ENCODE data around the gene RNASE2. TPM values are rescaled to one million over a fixed set of nuclear protein-coding genes. Genes with fewer than 3 reads are reported as not detected.
A peak's percentile ranks its signal among the peaks of the same experiment; 100 is the strongest.

RNASE2 gene
- total RNA-seq, 1 experiment from 2014 or later, result not detected

DNA sequence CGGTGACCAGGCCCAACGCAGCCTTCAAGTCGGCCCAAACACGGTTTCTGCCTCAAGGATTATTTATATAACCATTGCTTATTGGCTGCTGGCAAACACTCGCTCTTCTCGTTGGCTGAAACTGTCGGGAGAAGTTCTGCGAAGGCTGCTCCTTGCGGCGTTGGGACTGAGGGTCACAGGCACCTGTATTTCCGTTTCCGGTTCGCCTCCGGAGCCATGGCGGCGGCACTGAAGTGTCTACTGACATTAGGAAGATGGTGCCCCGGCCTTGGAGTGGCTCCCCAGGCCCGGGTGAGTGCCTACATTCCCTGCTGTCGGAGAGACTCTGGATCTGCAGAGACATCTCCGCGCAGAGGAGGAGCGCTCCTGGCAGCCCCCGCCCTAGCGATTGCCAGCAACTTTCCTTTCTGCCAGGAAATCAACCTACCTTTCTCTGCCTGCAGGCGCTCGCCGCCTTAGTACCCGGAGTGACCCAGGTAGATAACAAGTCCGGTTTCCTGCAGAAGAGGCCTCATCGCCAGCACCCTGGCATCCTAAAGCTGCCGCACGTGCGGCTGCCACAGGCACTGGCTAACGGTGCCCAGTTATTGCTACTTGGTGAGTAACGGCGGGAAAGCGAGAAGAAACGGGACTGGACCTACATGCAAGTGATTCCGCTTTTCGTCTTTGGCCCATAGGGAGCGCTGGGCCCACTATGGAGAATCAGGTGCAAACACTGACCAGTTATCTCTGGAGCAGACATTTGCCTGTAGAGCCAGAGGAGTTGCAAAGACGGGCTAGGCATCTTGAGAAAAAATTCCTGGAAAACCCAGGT is 34.7 kb downstream of the RNASE2 start, which contains the start of gene METTL17:
Gene METTL17 (plus strand): TSS at position 194 of the 814 bp plus-strand sequence. CDS start 23 bp downstream, at position 217.
- peak within 1 kb of the TSS; percentile 33 for H3K27ac Mint-ChIP-seq (ENCODE audit: unreplicated experiment)
- Histone ChIP-seq H3K27me3 (replicated peaks; ENCODE audit: control insufficient read depth, insufficient read depth, low read length) (no peaks in the 10 kb centered on the region), H3K4me1 (peaks cover 19% of the 10 kb centered on the region), H3K4me3 (ENCODE audit: low read depth, low read length) (peak within 1 kb of the TSS; percentile 65), H3K36me3 (ENCODE audit: control insufficient read depth, insufficient read depth, low read length) (peaks cover 3% of the 10 kb centered on the region), H3K9me3 (no peaks in the 10 kb centered on the region)
- H3K4me1 Mint-ChIP-seq (ENCODE audit: low read depth, unreplicated experiment), result peaks cover 6% of the 10 kb centered on the region
- intact Hi-C loops (cut with micrococcal nuclease; ENCODE audit: unreplicated experiment), result loop anchor here (1.0 kb wide), 3 partner anchors 13 to 50 kb away; no protein-coding TSS in a partner anchor
- TF ChIP-seq, protein P1, sequence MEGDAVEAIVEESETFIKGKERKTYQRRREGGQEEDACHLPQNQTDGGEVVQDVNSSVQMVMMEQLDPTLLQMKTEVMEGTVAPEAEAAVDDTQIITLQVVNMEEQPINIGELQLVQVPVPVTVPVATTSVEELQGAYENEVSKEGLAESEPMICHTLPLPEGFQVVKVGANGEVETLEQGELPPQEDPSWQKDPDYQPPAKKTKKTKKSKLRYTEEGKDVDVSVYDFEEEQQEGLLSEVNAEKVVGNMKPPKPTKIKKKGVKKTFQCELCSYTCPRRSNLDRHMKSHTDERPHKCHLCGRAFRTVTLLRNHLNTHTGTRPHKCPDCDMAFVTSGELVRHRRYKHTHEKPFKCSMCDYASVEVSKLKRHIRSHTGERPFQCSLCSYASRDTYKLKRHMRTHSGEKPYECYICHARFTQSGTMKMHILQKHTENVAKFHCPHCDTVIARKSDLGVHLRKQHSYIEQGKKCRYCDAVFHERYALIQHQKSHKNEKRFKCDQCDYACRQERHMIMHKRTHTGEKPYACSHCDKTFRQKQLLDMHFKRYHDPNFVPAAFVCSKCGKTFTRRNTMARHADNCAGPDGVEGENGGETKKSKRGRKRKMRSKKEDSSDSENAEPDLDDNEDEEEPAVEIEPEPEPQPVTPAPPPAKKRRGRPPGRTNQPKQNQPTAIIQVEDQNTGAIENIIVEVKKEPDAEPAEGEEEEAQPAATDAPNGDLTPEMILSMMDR (IDR thresholded peaks at IDR 0.05; ENCODE audit: insufficient read depth in 1 of 2, low read depth in 1 of 2, low read length in 1 of 2, severe bottlenecking in 1 of 2, unreplicated experiment in 1 of 2), result peak in 1 of 2 experiments; percentile 52
- H3K36me3 Mint-ChIP-seq (ENCODE audit: insufficient read depth, unreplicated experiment), result peaks cover 41% of the 10 kb centered on the region
- ChIA-PET POLR2A (no interaction called here), CTCF (no interaction called here)
- DNase-seq, result peak; percentile 91 to 95
- BruUV-seq (replicated peaks), result TSS peak; percentile 60
- no peaks in the 10 kb centered on the region for H3K9me3 Mint-ChIP-seq (ENCODE audit: unreplicated experiment)
- H3K4me3 Mint-ChIP-seq (ENCODE audit: unreplicated experiment), result peak within 1 kb of the TSS; percentile 71
- no peaks in the 10 kb centered on the region for H3K27me3 Mint-ChIP-seq (ENCODE audit: insufficient read depth, unreplicated experiment)

- no peaks in the 10 kb centered on the region for H3K9me3 ChIP-seq
- H3K27me3 ChIP-seq (replicated peaks; ENCODE audit: control insufficient read depth, insufficient read depth, low read length), result no peaks in the 10 kb centered on the region
- peaks cover 3% of the 10 kb centered on the region for H3K36me3 ChIP-seq (ENCODE audit: control insufficient read depth, insufficient read depth, low read length)
- H3K4me1 Mint-ChIP-seq (ENCODE audit: low read depth, unreplicated experiment), result peaks cover 9% of the 10 kb centered on the region
- TF ChIP-seq, protein P1 (IDR thresholded peaks at IDR 0.05; ENCODE audit: insufficient read depth in 1 of 2, low read depth in 1 of 2, low read length in 1 of 2, severe bottlenecking in 1 of 2, unreplicated experiment in 1 of 2), result no peak
- no peak for DNase-seq
- ChIA-PET CTCF (interaction anchor here (1.1 to 3.1 kb wide), 4 partner anchors 18 to 139 kb away, joined by 3 to 22 read pairs (median 10); no protein-coding TSS in a partner anchor), POLR2A (no interaction called here)
- intact Hi-C loops (cut with micrococcal nuclease; ENCODE audit: unreplicated experiment), result no loop called here
- no peaks in the 10 kb centered on the region for H3K27me3 Mint-ChIP-seq (ENCODE audit: insufficient read depth, unreplicated experiment)
- peaks cover 46% of the 10 kb centered on the region for H3K36me3 Mint-ChIP-seq (ENCODE audit: insufficient read depth, unreplicated experiment)
- BruUV-seq (replicated peaks), result TSS peak; percentile 3
- H3K9me3 Mint-ChIP-seq (ENCODE audit: unreplicated experiment), result no peaks in the 10 kb centered on the region
- no peak overlapping the region for H3K27ac Mint-ChIP-seq (ENCODE audit: unreplicated experiment)
- H3K4me3 ChIP-seq (ENCODE audit: low read depth, low read length), result no peak overlapping the region
- H3K4me1 ChIP-seq, result peaks cover 17% of the 10 kb centered on the region; the same call in 1 of the 2 replicates
- H3K4me3 Mint-ChIP-seq (ENCODE audit: unreplicated experiment), result no peak overlapping the region
These were observed 41.2 kb downstream of the RNASE2 start for GRCh38 chr14:20996521-20996920.

GRCh38 chr14:20997115-20997514 is 41.8 kb downstream of the RNASE2 start:
- DNase-seq, result no peak
- intact Hi-C loops (cut with micrococcal nuclease; ENCODE audit: unreplicated experiment), result no loop called here
- TF ChIP-seq, protein P1 (IDR thresholded peaks at IDR 0.05; ENCODE audit: insufficient read depth in 1 of 2, low read depth in 1 of 2, low read length in 1 of 2, severe bottlenecking in 1 of 2, unreplicated experiment in 1 of 2), result no peak
- CTCF ChIA-PET, result interaction anchor here (0.5 to 3.1 kb wide), 6 partner anchors 18 to 580 kb away, joined by 3 to 22 read pairs (median 6); no protein-coding TSS in a partner anchor
- Mint-ChIP-seq H3K4me1 (ENCODE audit: low read depth, unreplicated experiment) (peaks cover 9% of the 10 kb centered on the region), H3K27me3 (ENCODE audit: insufficient read depth, unreplicated experiment) (no peaks in the 10 kb centered on the region), H3K4me3 (ENCODE audit: unreplicated experiment) (no peak overlapping the region), H3K27ac (ENCODE audit: unreplicated experiment) (no peak overlapping the region), H3K9me3 (ENCODE audit: unreplicated experiment) (no peaks in the 10 kb centered on the region), H3K36me3 (ENCODE audit: insufficient read depth, unreplicated experiment) (peaks cover 40% of the 10 kb centered on the region)
- no TSS peak for BruUV-seq (replicated peaks)
- Histone ChIP-seq H3K27me3 (replicated peaks; ENCODE audit: control insufficient read depth, insufficient read depth, low read length) (no peaks in the 10 kb centered on the region), H3K4me3 (ENCODE audit: low read depth, low read length) (no peak overlapping the region), H3K9me3 (no peaks in the 10 kb centered on the region), H3K4me1 (peaks cover 17% of the 10 kb centered on the region; the same call in 1 of the 2 replicates), H3K36me3 (ENCODE audit: control insufficient read depth, insufficient read depth, low read length) (peaks cover 3% of the 10 kb centered on the region)
- POLR2A ChIA-PET, result interaction anchor here (0.6 kb wide), 1 partner anchor 90 kb away, joined by 3 read pairs; no protein-coding TSS in a partner anchor
